HepG2 (cell line): ENCODE results near the gene DAD1. TPM values are rescaled to one million over a fixed set of nuclear protein-coding genes. Genes with fewer than 3 reads are reported as not detected.

ENCODE experiments used
- GMEB2 ChIP-seq: IDR thresholded peaks from 2 replicates; pipeline ENCODE4 v1.6.1; 2016; ENCODE audit warnings: missing biosample characterization, missing genetic modification reagents, low read depth
- IRF1 ChIP-seq: sonication (generic); formaldehyde crosslinking; IDR thresholded peaks from 2 replicates; pipeline ENCODE4 v1.4.0; 2020; ENCODE audit warnings: low read depth, mild to moderate bottlenecking, missing genetic modification reagents
- MXD1 ChIP-seq: sonication (generic); formaldehyde crosslinking; IDR thresholded peaks from 2 replicates; pipeline ENCODE4 v1.4.0; 2020; ENCODE audit warnings: mild to moderate bottlenecking, missing genetic modification reagents
- NCOA2 ChIP-seq: sonication (generic); formaldehyde crosslinking; IDR thresholded peaks from 2 replicates; pipeline ENCODE4 v1.8.0; 2022; ENCODE audit warnings: inconsistent platforms
- NR3C1 ChIP-seq: sonication (generic); formaldehyde crosslinking; IDR thresholded peaks from 2 replicates; pipeline ENCODE4 v1.4.0; 2020; ENCODE audit warnings: missing genetic modification reagents
- POGZ ChIP-seq: sonication (generic); formaldehyde crosslinking; IDR thresholded peaks from 2 replicates; pipeline ENCODE4 v1.4.0; 2020; ENCODE audit warnings: mild to moderate bottlenecking, missing genetic modification reagents
- ZFP82 ChIP-seq: sonication (generic); formaldehyde crosslinking; IDR thresholded peaks from 2 replicates; pipeline ENCODE4 v1.5.1; 2020; ENCODE audit warnings: mild to moderate bottlenecking, missing genetic modification reagents, borderline replicate concordance
- ZNF383 ChIP-seq: sonication (generic); formaldehyde crosslinking; IDR thresholded peaks from 2 replicates; pipeline ENCODE4 v1.4.0; 2020; ENCODE audit warnings: missing genetic modification reagents, mild to moderate bottlenecking, borderline replicate concordance
- ZNF562 ChIP-seq: sonication (generic); formaldehyde crosslinking; IDR thresholded peaks from 2 replicates; pipeline ENCODE4 v1.8.0; 2022; ENCODE audit warnings: missing genetic modification reagents, borderline replicate concordance
- ZNF639 ChIP-seq: conservative IDR thresholded peaks from 2 replicates; pipeline ENCODE4 v1.6.1; 2018; ENCODE audit warnings: missing genetic modification reagents
- polyA plus RNA-seq, 8 experiments: library from polyadenylated mRNA; depleted of rRNA in 3 of 8; stranded (reverse) in 7 of 8; unstranded in 1 of 8; fragments of >200 nt; fragmentation: Illumina TruSeq in 4 of 8; extraction: Trizol in 4 of 8; gene quantifications; 2 replicates each; pipeline versions ENCODE4 v1.2.1 to v1.2.3, GENCODE V29; 2011 to 2016; ENCODE audit warnings: low read depth in 4 of 8, missing spikeins in 1 of 8, mixed read lengths in 1 of 8; ENCODE audit not compliant: insufficient read depth in 1 of 8
- total RNA-seq, 5 experiments: library from RNA; depleted of rRNA; stranded (reverse); fragments of >200 nt; fragmentation: Illumina TruSeq; extraction: Trizol; gene quantifications; 2 replicates each; pipeline ENCODE4 v1.2.3, GENCODE V29; 2016; ENCODE audit warnings: low read depth in 1 of 5
- TF ChIP-seq, protein P1 (sequence below): sonication (generic); formaldehyde crosslinking; conservative IDR thresholded peaks from 2 replicates; pipeline ENCODE4 v1.8.0; 2022; ENCODE audit warnings: mild to moderate bottlenecking, moderate library complexity, missing genetic modification reagents
- TF ChIP-seq, protein P2 (sequence below): sonication (generic); formaldehyde crosslinking; IDR thresholded peaks from 2 replicates; pipeline ENCODE4 v1.4.0; 2020; ENCODE audit warnings: missing genetic modification reagents
- TF ChIP-seq, protein P3 (sequence below), 2 experiments: sonication (generic) in 1 of 2; formaldehyde crosslinking in 1 of 2; IDR thresholded peaks; 2 replicates each; pipeline versions ENCODE4 v1.6.1 to v1.9.0; 2014 to 2022; ENCODE audit warnings: antibody characterized with exemption in 1 of 2, borderline replicate concordance in 1 of 2, inconsistent platforms in 1 of 2, low read depth in 1 of 2, missing genetic modification reagents in 1 of 2

DAD1 gene
- total and polyA plus RNA-seq, 2 of the 13 experiments (the other 11 are each of a cell fraction or from before 2014, with no cell fraction given) = 558 to 626 TPM

DNA sequence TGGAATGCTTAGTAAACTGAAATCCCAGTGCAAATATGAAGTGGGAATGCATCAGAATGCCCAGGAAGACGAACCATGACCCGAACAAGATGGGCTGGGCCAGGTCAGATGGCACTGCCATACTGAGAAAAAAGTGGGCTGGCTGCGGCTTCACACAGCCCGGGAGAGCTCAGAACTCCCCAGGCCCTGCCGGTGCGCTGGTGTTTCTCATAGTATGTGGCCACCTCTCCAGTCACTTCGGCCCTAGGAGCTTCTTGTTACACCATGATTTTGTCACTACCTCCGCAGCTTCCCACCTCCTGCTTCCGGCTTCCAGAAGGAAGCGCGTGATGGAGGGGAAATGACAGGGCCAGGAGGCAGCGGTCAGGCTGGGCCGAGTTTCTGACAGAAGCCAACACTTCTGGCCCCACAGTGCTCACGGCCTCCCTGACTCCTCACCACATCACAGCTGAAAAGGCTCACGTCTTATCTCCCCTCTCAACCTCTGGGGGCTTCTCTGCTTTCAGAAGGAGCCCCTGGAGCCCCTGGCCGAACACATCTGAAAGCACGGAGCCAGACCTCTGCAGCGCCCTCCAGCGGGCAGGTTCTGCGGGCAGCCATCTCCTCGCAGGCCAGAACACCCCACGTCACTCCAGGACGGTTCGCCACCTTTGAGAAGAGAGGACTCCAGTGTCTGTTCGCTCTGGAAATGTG, 30.7 kb downstream of the DAD1 start (continued):
- TF ChIP-seq GMEB2 (no peak), MXD1 (0 out of 2 replicates have a peak, but pooled peaks have one; percentile 42), NR3C1 (CRISPR knock-in tag) (no peak), ZFP82 (no peak), NCOA2 (CRISPR knock-in tag) (no peak), ZNF562 (CRISPR knock-in tag) (no peak), IRF1 (CRISPR knock-in tag) (no peak), POGZ (CRISPR knock-in tag) (0 out of 2 replicates have a peak, but pooled peaks have one; percentile 20), ZNF383 (CRISPR knock-in tag) (no peak), ZNF639 (CRISPR knock-in tag) (no peak)
- TF ChIP-seq, protein P1, sequence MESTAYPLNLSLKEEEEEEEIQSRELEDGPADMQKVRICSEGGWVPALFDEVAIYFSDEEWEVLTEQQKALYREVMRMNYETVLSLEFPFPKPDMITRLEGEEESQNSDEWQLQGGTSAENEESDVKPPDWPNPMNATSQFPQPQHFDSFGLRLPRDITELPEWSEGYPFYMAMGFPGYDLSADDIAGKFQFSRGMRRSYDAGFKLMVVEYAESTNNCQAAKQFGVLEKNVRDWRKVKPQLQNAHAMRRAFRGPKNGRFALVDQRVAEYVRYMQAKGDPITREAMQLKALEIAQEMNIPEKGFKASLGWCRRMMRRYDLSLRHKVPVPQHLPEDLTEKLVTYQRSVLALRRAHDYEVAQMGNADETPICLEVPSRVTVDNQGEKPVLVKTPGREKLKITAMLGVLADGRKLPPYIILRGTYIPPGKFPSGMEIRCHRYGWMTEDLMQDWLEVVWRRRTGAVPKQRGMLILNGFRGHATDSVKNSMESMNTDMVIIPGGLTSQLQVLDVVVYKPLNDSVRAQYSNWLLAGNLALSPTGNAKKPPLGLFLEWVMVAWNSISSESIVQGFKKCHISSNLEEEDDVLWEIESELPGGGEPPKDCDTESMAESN (CRISPR knock-in tag) = no peak
- TF ChIP-seq, protein P2, sequence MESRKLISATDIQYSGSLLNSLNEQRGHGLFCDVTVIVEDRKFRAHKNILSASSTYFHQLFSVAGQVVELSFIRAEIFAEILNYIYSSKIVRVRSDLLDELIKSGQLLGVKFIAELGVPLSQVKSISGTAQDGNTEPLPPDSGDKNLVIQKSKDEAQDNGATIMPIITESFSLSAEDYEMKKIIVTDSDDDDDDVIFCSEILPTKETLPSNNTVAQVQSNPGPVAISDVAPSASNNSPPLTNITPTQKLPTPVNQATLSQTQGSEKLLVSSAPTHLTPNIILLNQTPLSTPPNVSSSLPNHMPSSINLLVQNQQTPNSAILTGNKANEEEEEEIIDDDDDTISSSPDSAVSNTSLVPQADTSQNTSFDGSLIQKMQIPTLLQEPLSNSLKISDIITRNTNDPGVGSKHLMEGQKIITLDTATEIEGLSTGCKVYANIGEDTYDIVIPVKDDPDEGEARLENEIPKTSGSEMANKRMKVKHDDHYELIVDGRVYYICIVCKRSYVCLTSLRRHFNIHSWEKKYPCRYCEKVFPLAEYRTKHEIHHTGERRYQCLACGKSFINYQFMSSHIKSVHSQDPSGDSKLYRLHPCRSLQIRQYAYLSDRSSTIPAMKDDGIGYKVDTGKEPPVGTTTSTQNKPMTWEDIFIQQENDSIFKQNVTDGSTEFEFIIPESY (CRISPR knock-in tag) = peak; percentile 91
- TF ChIP-seq, protein P3, sequence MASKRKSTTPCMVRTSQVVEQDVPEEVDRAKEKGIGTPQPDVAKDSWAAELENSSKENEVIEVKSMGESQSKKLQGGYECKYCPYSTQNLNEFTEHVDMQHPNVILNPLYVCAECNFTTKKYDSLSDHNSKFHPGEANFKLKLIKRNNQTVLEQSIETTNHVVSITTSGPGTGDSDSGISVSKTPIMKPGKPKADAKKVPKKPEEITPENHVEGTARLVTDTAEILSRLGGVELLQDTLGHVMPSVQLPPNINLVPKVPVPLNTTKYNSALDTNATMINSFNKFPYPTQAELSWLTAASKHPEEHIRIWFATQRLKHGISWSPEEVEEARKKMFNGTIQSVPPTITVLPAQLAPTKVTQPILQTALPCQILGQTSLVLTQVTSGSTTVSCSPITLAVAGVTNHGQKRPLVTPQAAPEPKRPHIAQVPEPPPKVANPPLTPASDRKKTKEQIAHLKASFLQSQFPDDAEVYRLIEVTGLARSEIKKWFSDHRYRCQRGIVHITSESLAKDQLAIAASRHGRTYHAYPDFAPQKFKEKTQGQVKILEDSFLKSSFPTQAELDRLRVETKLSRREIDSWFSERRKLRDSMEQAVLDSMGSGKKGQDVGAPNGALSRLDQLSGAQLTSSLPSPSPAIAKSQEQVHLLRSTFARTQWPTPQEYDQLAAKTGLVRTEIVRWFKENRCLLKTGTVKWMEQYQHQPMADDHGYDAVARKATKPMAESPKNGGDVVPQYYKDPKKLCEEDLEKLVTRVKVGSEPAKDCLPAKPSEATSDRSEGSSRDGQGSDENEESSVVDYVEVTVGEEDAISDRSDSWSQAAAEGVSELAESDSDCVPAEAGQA (IDR thresholded peaks at IDR 0.05; ENCODE audit: low read depth) = no peak
- TF ChIP-seq, protein P3 (CRISPR knock-in tag; IDR thresholded peaks at IDR 0.05; ENCODE audit: borderline replicate concordance) = no peak
